T1000 (cell line): ENCODE measurements around the gene ATP10A.

ENCODE experiments used
- DNase-seq: peaks from one replicate; lab custom pipeline; 2025; ENCODE audit warnings: mixed read lengths; lab: John Stamatoyannopoulos, UW

ATP10A gene

DNA sequence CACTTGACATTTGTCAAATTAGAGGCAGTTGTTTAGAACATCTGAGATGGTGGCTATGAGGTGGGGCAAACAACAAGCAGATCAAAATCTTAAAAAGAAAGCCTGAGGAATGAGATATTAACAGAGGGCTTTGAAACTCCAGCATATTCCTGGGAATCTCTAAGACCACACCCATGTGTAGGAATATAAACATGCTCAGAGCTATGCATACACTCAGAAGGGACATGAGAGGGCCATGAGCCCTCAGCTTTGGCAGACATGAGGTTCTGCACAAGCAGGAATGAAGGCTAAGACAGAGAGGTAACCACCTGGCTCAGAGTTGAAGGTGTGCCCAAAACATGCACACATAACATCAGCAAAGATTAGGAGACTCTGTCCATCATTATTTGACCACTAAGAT is 37.9 kb downstream of the ATP10A start:
- DNase-seq, result no peak

DNA sequence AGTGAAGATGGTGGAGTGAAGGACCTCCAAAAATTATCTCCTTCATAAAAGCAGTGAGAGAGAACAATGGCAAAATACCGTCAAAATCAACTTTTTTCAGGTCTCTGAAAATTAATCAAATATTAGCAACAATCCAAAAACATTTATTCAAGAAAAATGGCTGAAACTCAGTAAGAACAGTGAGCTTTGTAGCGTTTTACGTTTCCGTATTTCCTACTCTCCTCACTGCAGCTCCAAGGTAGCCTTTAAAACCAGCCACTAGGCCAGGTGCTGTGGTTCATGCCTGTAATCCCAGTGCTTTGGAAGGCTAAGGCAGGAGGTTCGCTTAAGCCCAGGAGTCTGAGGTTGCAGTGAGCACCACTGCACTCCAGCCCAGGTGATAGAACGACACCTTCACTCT is 38.5 kb downstream of the ATP10A start:
- no peak for DNase-seq

GRCh38 chr15:25812845-25813244 is 50.3 kb downstream of the ATP10A start:
- no peak for DNase-seq

GRCh38 chr15:25812073-25812472 is 51.1 kb downstream of the ATP10A start:
- no peak for DNase-seq

DNA sequence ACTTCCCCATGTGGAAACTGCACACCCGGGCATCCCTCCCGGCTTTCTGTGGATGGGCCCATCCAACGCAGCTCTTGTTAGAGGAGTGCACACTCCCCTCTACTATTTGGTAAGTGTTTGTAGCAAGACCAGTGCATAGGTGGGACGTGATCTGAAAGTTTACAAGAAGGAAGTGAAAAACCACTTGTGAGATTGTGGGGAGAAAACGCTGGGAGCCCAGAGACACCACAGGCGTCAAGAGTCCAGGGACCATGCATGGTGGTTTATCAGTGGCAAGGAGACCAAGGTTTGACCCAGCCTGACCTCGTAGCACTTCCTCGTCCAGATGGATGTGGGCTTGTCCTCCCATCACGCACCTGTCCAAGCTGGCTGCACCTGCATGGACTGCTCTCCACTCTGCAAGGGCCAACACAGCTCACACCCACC is 51.6 kb downstream of the ATP10A start:
- DNase-seq, result no peak

DNA sequence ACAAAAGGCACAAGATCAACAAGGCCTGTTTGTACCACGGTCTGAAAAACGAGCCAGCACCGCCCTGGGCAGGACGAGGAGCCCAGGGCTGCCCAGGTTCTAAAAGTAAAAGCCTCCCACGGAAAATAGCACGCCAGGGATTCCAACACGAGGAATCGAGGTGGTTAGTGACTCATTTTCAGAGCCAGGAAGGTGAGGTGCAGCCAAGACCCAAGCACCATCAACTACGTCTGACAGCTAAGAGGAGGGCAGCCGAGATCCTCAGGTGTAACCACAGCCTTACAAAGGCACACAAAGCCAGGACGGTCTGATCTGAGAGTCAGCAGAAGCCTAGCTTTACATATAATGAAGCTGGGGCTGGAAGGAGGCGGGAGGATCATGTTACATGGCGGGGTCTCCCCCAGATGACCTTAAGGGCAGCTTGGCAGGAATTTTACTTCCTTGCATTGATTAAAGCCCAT is 52.5 kb downstream of the ATP10A start:
- DNase-seq, result no peak

DNA sequence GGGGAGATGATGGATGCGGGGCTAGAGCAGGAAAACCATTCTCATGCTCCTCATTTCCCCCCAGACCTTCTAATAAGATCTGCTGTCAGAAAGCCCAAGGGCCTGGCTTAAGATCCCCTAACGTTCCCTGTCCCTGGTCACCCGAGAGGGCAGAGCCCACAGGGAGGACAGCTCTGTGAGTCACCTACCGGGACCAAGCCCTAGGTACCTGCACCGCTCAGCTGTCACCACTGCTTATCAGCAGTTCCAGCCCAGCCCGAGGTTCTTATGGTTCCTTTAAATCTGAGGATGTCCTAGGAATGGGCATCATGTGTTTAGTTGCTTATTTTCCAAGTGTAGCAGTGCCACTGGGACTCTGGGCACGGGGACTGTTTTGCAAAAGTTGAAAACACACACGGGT is 53.0 kb downstream of the ATP10A start:
- no peak for DNase-seq

GRCh38 chr15:25807063-25807462 is 56.1 kb downstream of the ATP10A start:
- DNase-seq, result no peak

DNA sequence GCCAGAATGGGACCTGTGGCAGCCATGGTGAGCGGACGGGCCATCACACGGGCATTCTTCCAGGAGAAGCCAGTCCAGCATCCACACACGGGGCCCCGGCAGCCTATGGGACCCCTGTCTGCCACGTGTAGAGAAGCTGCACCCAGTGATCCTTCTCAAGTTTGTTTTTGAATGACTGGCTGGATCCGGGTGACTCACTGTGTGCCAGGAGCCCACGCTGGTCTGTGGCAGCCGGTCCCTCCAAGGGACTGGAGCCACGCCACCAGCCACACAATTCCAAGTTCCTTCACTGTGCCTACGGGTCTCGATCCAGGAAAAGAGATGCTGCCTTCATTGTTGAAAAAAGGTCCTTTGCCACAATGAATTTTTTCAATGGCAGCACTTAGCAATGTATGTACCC is 58.1 kb downstream of the ATP10A start:
- DNase-seq, result no peak

- DNase-seq, result no peak
These were observed 58.7 kb downstream of the ATP10A start for GRCh38 chr15:25804451-25804850.

DNA sequence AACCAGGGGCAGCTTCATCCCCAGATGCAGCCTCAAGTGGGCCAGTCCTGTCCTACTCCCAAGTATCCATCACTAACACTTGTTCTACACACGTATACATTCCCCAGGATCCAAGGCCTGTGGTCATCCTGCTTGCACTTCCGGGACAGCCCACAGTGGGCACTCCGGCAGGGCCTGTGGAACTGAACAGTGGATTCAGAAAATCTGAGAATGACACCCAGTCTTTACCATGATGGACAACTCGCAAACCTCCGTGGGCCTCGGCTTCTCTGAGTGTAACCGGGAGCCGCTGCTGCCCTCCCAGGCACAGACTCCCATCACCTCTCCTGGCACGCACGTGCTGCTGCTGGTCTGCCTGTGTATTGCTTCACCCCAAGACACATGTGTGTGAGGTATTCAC is 59.6 kb downstream of the ATP10A start:
- DNase-seq, result no peak

GRCh38 chr15:25803036-25803435 is 60.1 kb downstream of the ATP10A start:
- no peak for DNase-seq

GRCh38 chr15:25802285-25802830 is 60.8 kb downstream of the ATP10A start:
- no peak for DNase-seq

GRCh38 chr15:25801586-25802284 is 61.4 kb downstream of the ATP10A start:
- DNase-seq, result no peak

GRCh38 chr15:25800761-25801515 is 62.2 kb downstream of the ATP10A start:
- no peak for DNase-seq

GRCh38 chr15:25799906-25800700 is 63.0 kb downstream of the ATP10A start:
- no peak for DNase-seq

GRCh38 chr15:25797936-25798901 is 64.9 kb downstream of the ATP10A start:
- no peak for DNase-seq

GRCh38 chr15:25797511-25797935 is 65.6 kb downstream of the ATP10A start:
- DNase-seq, result no peak

DNA sequence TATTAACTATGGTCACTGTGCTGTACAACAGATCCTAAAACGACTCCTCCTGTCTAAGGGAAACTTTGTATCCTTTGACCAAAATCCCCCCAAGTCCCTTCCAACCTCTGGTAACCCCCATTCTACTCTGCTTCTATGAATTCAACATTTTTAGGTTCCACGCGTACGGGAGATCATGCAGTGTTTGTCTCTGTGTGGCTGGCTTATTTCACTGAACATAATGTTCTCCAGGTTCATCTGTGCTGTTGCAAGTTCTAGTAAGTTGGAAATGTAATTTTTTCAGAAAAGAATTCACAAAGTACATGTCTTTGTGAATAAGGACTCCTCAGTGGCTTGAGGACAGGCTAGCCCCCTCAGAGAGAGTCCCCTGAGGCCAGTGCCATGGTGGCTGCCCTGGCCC is 66.1 kb downstream of the ATP10A start:
- no peak for DNase-seq

DNA sequence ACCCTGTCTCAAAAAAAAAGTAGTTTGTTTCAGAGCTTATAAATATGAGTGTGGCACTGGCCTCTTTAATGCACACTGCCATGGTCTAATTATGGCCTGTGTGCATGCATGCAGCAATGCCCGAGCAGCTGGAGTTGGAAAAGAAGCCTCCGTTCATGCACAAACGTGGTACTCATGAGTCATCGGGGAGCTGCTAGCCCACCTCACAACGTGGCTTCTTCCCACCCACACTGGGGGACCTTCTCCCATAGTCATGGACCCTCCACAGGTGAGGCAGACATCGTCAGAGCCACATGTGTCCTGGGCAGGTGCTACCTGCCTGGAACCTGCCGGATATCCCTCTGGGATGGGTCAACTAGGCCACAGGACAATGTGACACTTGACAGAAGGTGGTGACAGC is 66.7 kb downstream of the ATP10A start:
- no peak for DNase-seq

DNA sequence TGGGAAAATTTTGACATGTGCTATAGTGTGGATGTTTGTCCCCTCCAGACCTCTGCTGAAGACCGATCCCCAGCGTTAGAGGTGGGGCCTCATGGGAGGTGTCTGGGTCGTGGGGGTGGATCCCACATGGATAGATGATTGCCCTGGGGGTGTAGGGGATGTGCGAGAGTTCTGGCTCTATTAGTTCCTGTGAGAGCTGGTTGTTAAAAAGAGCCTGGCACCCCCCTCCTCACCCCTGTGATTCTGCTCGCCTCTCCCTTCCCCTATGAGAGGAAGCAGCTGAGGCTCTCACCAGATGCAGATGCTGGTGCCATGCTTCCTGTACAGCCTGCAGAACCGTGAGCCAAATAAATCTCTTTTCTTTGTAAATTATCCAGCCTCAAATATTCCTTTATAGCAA is 67.4 kb downstream of the ATP10A start:
- DNase-seq, result no peak
